Prostate gland (tissue), 2 donors: ENCODE results near the gene CXCL11. TPM values are rescaled to one million over a fixed set of nuclear protein-coding genes. Genes with fewer than 3 reads are reported as not detected.

Experiments
- DNase-seq: peaks from one replicate; pipeline ENCODE4 v3.0.0-alpha.2; 2019; ENCODE audit warnings: low spot score
- H3K27ac ChIP-seq, 2 donors: fragments of 200-600 bp; sonication (generic); 2 replicates each; pipeline ENCODE4 v1.5.1; 2017 to 2019
- H3K27me3 ChIP-seq: fragments of 200-600 bp; sonication (generic); replicated peaks from 2 replicates; pipeline ENCODE4 v1.5.1; 2019; ENCODE audit not compliant: insufficient read depth
- H3K36me3 ChIP-seq, 2 donors: fragments of 200-600 bp; sonication (generic); 1 replicate in 1 of 2; 2 replicates in 1 of 2; pipeline versions ENCODE4 v1.5.1 to v1.8.1; 2017 to 2019
- H3K4me1 ChIP-seq: fragments of 200-600 bp; sonication (generic); replicated peaks from 2 replicates; pipeline ENCODE4 v1.5.1; 2019
- H3K4me3 ChIP-seq, 2 donors: fragments of 200-600 bp; sonication (generic); 2 replicates each; pipeline ENCODE4 v1.5.1; 2017 to 2019
- H3K9me3 ChIP-seq: fragments of 200-600 bp; sonication (generic); 2 replicates; pipeline ENCODE4 v1.5.1; 2017
- POLR2A ChIP-seq: fragments of 450-650 bp; IDR thresholded peaks from one replicate; pipeline ENCODE4 v1.6.1; 2016; ENCODE audit warnings: antibody characterized with exemption, mild to moderate bottlenecking
- POLR2AphosphoS5 ChIP-seq: sonication (generic); formaldehyde crosslinking; IDR thresholded peaks from one replicate; pipeline ENCODE4 v1.6.1; 2017; ENCODE audit warnings: antibody characterized with exemption
- WGBS: methylation state at CpG from one replicate; pipeline ENCODE4 v1.1.5; 2018; 5-methylcytosine and 5-hydroxymethylcytosine counted together
- intact Hi-C: fragments of 100-400 bp; cut with DNase I; formaldehyde crosslinking; loops from one replicate; pipeline ENCODE4 v1.14.2; 2022
- total RNA-seq, 2 donors: library from RNA; depleted of rRNA; stranded (reverse); fragments of >200 nt; gene quantifications; one replicate each; pipeline ENCODE4 v1.1.0, GENCODE V29; 2016
- TF ChIP-seq, protein P1 (sequence below), 4 experiments: fragments of 200-600 bp in 2 of 4; fragments of 450-650 bp in 2 of 4; sonication (generic) in 2 of 4; IDR thresholded peaks; 1 replicate in 3 of 4; 2 replicates in 1 of 4; pipeline ENCODE4 v1.5.1; 2016 to 2019; ENCODE audit warnings: antibody characterized with exemption in 4 of 4, mild to moderate bottlenecking in 2 of 4, moderate library complexity in 2 of 4

CXCL11 gene
- under 1 TPM in 1 of 2 donors, not detected in 1; 0.23 TPM for total RNA-seq

DNA sequence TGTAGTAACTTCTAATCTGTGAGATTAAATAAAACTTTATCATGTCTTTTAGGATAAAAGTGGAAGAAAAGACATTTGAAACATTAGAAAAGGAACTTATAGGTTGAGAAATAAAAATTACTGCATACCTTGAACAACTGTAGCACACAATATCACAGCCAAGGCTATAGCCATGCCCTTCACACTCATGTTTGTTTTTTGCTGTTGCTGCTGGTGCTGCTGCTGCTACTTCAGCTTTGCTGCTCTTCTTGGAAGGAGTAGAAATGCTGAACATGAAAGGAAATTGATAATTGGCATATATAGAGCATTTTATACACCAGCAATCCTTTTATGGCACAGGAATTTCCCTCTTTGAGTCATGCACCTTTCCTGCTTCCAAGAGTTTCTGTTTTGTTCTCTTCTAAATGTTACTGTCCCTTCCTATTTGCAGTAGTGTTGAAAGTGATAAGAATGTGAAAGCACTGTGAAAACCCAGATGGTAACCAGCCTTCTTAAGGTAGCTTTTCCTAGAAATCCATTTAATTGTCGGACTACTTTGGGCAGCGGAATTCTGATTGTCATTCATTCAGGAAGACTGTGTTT, at the start of gene CXCL11:
Gene CXCL11, minus strand, starts transcription at position 272 of the 582 bp plus-strand sequence. Its CDS starts 83 bp downstream, at position 189.
- 85% methylated on average over 2 of the region's 2 CpGs for WGBS
- no peaks in the 10 kb centered on the region for H3K4me1 ChIP-seq
- DNase-seq: no peak

DNA sequence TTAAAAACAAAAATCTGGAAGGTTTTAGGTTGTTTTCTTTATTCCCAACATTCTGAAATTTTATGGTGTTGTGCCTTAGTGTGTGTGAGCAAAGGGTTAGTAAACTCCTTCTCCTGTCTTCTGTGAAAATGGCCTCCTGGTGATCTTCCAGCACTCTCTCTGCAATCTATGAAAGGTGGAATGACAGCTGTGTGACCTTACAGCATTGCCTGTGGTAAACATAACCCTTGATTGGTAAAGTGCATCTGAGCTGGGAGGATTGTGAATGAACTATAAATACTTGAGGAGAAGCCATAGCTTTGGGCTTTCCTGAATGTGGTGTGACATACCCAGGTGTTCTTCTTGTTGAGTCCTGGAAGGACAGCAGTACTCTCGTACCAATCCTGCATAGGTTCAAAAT, 48.7 kb upstream of the CXCL11 start:
- intact Hi-C loops: no loop called here
- TF ChIP-seq POLR2AphosphoS5 (no peak), POLR2A (no peak)
- TF ChIP-seq, protein P1, sequence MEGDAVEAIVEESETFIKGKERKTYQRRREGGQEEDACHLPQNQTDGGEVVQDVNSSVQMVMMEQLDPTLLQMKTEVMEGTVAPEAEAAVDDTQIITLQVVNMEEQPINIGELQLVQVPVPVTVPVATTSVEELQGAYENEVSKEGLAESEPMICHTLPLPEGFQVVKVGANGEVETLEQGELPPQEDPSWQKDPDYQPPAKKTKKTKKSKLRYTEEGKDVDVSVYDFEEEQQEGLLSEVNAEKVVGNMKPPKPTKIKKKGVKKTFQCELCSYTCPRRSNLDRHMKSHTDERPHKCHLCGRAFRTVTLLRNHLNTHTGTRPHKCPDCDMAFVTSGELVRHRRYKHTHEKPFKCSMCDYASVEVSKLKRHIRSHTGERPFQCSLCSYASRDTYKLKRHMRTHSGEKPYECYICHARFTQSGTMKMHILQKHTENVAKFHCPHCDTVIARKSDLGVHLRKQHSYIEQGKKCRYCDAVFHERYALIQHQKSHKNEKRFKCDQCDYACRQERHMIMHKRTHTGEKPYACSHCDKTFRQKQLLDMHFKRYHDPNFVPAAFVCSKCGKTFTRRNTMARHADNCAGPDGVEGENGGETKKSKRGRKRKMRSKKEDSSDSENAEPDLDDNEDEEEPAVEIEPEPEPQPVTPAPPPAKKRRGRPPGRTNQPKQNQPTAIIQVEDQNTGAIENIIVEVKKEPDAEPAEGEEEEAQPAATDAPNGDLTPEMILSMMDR (IDR thresholded peaks at IDR 0.05): no peak
- no peaks in the 10 kb centered on the region for H3K4me1 ChIP-seq

More for the DNA sequence above, at the start of gene CXCL11:
- H3K27me3 ChIP-seq: no peaks in the 10 kb centered on the region
- TF ChIP-seq POLR2AphosphoS5: no peak
- no peak for TF ChIP-seq POLR2A
- TF ChIP-seq, protein P1 (IDR thresholded peaks at IDR 0.05): no peak
- no peaks in the 10 kb centered on the region for H3K36me3 ChIP-seq
- H3K27ac ChIP-seq: no peak within 1 kb of the TSS
- H3K9me3 ChIP-seq: no peaks in the 10 kb centered on the region
- H3K4me3 ChIP-seq: no peak within 1 kb of the TSS
- intact Hi-C loops: no loop called here

DNA sequence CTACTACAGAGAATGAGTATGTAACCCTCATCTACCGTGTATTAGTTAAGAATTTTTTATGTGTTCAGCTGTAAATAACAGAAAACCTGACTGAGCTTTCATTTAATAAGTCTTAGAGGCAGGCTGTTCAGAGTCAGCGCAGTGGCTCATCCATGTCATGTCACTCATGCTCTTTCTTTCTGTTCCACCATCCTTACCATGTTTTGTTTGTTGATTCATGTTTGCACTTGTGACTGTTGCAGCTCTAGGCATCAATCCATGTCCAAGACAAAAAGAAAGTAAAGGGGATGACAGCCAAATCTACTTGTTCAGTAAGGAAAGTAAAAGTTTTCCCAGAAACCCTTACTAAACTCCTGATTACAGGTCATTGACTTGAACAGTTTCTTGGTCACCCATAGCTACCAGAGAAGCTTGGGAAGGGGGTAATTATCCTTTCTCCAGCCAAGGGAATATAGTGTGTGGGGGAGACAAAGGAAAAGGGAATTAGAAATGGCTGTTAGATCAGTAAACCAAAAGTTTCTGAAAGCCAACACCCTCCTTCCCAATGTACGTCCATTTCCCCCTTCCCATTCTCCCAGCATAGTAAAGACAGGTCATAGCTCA, 47.6 kb upstream of the CXCL11 start:
- H3K9me3 ChIP-seq: no peaks in the 10 kb centered on the region
- H3K27ac ChIP-seq: no peak overlapping the region
- WGBS: 66% methylated on average over 3 of the region's 3 CpGs
- no peaks in the 10 kb centered on the region for H3K36me3 ChIP-seq
- no peaks in the 10 kb centered on the region for H3K4me1 ChIP-seq
- intact Hi-C loops: no loop called here
- DNase-seq: no peak
- TF ChIP-seq POLR2AphosphoS5 (no peak), POLR2A (no peak)
- TF ChIP-seq, protein P1 (IDR thresholded peaks at IDR 0.05): no peak
- H3K27me3 ChIP-seq: no peaks in the 10 kb centered on the region
- H3K4me3 ChIP-seq: no peak overlapping the region

More for the DNA sequence above, 48.7 kb upstream of the CXCL11 start:
- Histone ChIP-seq H3K27me3 (no peaks in the 10 kb centered on the region), H3K27ac (no peak overlapping the region), H3K9me3 (no peaks in the 10 kb centered on the region), H3K4me3 (no peak overlapping the region), H3K36me3 (no peaks in the 10 kb centered on the region)
- DNase-seq: no peak
- WGBS: 91% methylated on average over 1 of the region's 1 CpG

DNA sequence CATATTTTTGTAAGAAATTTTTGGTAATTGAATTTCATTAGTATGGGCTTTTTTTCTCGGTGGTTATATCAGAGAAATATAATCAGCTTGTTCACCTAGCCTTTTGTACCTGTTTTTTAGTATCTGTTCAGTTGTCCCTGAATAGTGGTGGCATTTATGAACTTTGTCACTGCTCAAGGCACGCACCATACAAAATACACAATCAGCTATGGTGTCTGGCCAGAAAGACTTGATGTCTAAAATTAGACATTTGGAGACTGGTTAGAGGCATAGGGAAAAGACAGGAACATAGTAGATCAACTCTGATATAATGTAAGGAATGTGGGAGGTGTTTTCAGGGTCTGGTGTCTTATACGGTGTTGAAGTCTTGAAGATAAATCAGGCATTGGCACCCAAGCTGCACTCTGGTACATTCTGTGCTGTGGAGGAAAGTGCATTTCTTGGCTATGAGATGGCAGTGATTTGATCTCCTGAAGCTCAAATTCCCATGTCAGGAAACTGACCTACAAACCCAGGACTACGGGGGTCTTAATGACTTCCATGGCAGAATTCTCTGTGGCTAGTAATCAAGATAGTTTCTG, 42.3 kb upstream of the CXCL11 start:
- intact Hi-C loops: no loop called here

More for the DNA sequence above, 42.3 kb upstream of the CXCL11 start:
- TF ChIP-seq, protein P1 (IDR thresholded peaks at IDR 0.05): no peak
- TF ChIP-seq POLR2AphosphoS5: peak; percentile 14
- no peak overlapping the region for H3K27ac ChIP-seq
- no peaks in the 10 kb centered on the region for H3K27me3 ChIP-seq
- no peak overlapping the region for H3K4me3 ChIP-seq
- H3K9me3 ChIP-seq: no peaks in the 10 kb centered on the region
- H3K4me1 ChIP-seq: no peaks in the 10 kb centered on the region
- WGBS: 52% methylated on average over 4 of the region's 4 CpGs
- DNase-seq: no peak
- H3K36me3 ChIP-seq: no peaks in the 10 kb centered on the region
